Esophagus muscularis mucosa (tissue), 4 donors: ENCODE results near the gene MATN4.

Experiments
- EP300 ChIP-seq: sonication (generic); formaldehyde crosslinking; IDR thresholded peaks from one replicate; pipeline ENCODE4 v1.6.1; 2017; ENCODE audit warnings: antibody characterized with exemption
- POLR2A ChIP-seq: fragments of 450-650 bp; IDR thresholded peaks from one replicate; pipeline ENCODE4 v1.6.1; 2017; ENCODE audit warnings: antibody characterized with exemption, moderate library complexity, mild to moderate bottlenecking, low read depth
- POLR2AphosphoS5 ChIP-seq, 2 donors: sonication (generic); formaldehyde crosslinking; IDR thresholded peaks; one replicate each; pipeline ENCODE4 v1.6.1; 2017; ENCODE audit warnings: antibody characterized with exemption in 2 of 2
- TF ChIP-seq, protein P1 (sequence below), 3 experiments: fragments of 200-600 bp in 2 of 3; fragments of 450-650 bp in 1 of 3; sonication (generic) in 2 of 3; IDR thresholded peaks; one replicate each; pipeline ENCODE4 v1.5.1; 2017 to 2019; ENCODE audit warnings: antibody characterized with exemption in 3 of 3, mild to moderate bottlenecking in 2 of 3, moderate library complexity in 1 of 3

DNA sequence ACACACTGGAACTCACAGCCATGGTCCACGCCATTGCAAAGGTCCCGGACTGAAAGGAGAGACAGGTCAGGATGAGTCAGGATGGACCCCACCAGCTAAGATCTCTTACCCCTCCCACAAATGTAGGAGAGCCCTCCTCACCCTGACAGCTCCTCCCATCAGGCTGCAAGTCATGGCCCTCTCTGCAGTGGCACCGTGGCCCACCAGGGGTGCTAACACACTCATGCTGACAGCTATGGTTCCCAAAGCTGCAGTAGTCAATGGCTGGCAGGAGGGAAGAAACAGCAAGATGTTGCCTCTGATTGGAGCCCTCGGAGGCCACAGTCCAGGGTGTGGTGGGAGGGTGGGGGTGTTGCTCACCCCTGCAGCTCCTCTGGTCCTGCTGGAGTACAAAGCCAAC lies 7.1 kb downstream of the MATN4 start:
- TF ChIP-seq, protein P1, sequence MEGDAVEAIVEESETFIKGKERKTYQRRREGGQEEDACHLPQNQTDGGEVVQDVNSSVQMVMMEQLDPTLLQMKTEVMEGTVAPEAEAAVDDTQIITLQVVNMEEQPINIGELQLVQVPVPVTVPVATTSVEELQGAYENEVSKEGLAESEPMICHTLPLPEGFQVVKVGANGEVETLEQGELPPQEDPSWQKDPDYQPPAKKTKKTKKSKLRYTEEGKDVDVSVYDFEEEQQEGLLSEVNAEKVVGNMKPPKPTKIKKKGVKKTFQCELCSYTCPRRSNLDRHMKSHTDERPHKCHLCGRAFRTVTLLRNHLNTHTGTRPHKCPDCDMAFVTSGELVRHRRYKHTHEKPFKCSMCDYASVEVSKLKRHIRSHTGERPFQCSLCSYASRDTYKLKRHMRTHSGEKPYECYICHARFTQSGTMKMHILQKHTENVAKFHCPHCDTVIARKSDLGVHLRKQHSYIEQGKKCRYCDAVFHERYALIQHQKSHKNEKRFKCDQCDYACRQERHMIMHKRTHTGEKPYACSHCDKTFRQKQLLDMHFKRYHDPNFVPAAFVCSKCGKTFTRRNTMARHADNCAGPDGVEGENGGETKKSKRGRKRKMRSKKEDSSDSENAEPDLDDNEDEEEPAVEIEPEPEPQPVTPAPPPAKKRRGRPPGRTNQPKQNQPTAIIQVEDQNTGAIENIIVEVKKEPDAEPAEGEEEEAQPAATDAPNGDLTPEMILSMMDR (IDR thresholded peaks at IDR 0.05): no peak
- TF ChIP-seq POLR2AphosphoS5 (IDR thresholded peaks at IDR 0.05) (no peak), POLR2A (no peak), EP300 (no peak)
